BLaER1 treated with 17β-estradiol and CSF1 and Interleukin-3, amounts not matched to agents 10 nM and 100 nM (cell line): ENCODE results near the gene RRP1.

Experiments
- H3K27ac ChIP-seq, 11 experiments: shearing (Covaris generic); formaldehyde crosslinking; 2 replicates each; pipeline ENCODE4 v1.8.1; 2022
- H3K27me3 ChIP-seq, 11 experiments: shearing (Covaris generic); formaldehyde crosslinking; 2 replicates each; pipeline ENCODE4 v1.8.1; 2022
- H3K36me3 ChIP-seq, 11 experiments: shearing (Covaris generic); formaldehyde crosslinking; 2 replicates each; pipeline ENCODE4 v1.8.1; 2022
- H3K4me1 ChIP-seq, 10 experiments: shearing (Covaris generic); formaldehyde crosslinking; 2 replicates each; pipeline ENCODE4 v1.8.1; 2022
- H3K4me2 ChIP-seq, 11 experiments: shearing (Covaris generic); formaldehyde crosslinking; 2 replicates each; pipeline ENCODE4 v1.8.1; 2022
- H3K4me3 ChIP-seq, 10 experiments: shearing (Covaris generic); formaldehyde crosslinking; 2 replicates each; pipeline ENCODE4 v1.8.1; 2022
- H3K9ac ChIP-seq, 11 experiments: shearing (Covaris generic); formaldehyde crosslinking; 2 replicates each; pipeline ENCODE4 v1.8.1; 2022
- H3K9me3 ChIP-seq, 11 experiments: shearing (Covaris generic); formaldehyde crosslinking; replicated peaks in 1 of 11; 2 replicates each; pipeline ENCODE4 v1.8.1; 2022
- H4K20me1 ChIP-seq, 11 experiments: shearing (Covaris generic); formaldehyde crosslinking; 2 replicates each; pipeline ENCODE4 v1.8.1; 2022
- Cebpa-rat ChIP-seq, 11 experiments: shearing (Covaris generic); IDR thresholded peaks; 2 replicates each; pipeline ENCODE4 v1.8.1; 2022

The RRP1 gene

GRCh38 chr21:43748622-43749021 lies 40.8 kb upstream of the RRP1 start:
- Histone ChIP-seq H3K9me3 (peaks cover 0 to 2% (median 0%) of the 10 kb centered on the region in 11 experiments; a peak in 1 of 22 replicates), H3K4me2 (peak overlapping the region in 9 of 11 experiments; percentile 26 to 77 (median 68); a peak in 18 of 22 replicates), H3K4me1 (peaks cover 0 to 30% (median 25%) of the 10 kb centered on the region in 10 experiments; a peak in 16 of 20 replicates), H3K27me3 (no peaks in the 10 kb centered on the region), H3K4me3 (no peak overlapping the region), H4K20me1 (peaks cover 0 to 98% (median 52%) of the 10 kb centered on the region in 11 experiments; a peak in 17 of 22 replicates), H3K9ac (no peak overlapping the region), H3K27ac (peak overlapping the region in 1 of 11 experiments; percentile 3; a peak in 1 of 22 replicates), H3K36me3 (peaks cover 26 to 100% (median 98%) of the 10 kb centered on the region in 11 experiments; a peak in 21 of 22 replicates)
- TF ChIP-seq Cebpa-rat (IDR thresholded peaks at IDR 0.05) = no peak

- peaks cover 0 to 13% (median 3%) of the 10 kb centered on the region in 11 experiments; a peak in 9 of 22 replicates for H3K9me3 ChIP-seq
- no peak for TF ChIP-seq Cebpa-rat (IDR thresholded peaks at IDR 0.05)
- H3K9ac ChIP-seq = peak overlapping the region in 4 of 11 experiments; percentile 5 to 41 (median 16); a peak in 1 of 22 replicates
- peak overlapping the region in 8 of 11 experiments; percentile 52 to 77 (median 69); a peak in 16 of 22 replicates for H3K4me2 ChIP-seq
- peak overlapping the region in 2 of 11 experiments; percentile 16 to 23; a peak in 1 of 22 replicates for H3K27ac ChIP-seq
- H4K20me1 ChIP-seq = peaks cover 0 to 98% (median 46%) of the 10 kb centered on the region in 11 experiments; a peak in 17 of 22 replicates
- H3K36me3 ChIP-seq = peaks cover 26 to 100% (median 98%) of the 10 kb centered on the region in 11 experiments; a peak in 21 of 22 replicates
- no peak overlapping the region for H3K4me3 ChIP-seq
- peaks cover 0 to 30% (median 25%) of the 10 kb centered on the region in 10 experiments; a peak in 16 of 20 replicates for H3K4me1 ChIP-seq
- no peaks in the 10 kb centered on the region for H3K27me3 ChIP-seq
Measured at GRCh38 chr21:43749651-43750262, 39.6 kb upstream of the RRP1 start.

GRCh38 chr21:43750339-43751033 lies 38.9 kb upstream of the RRP1 start:
- Histone ChIP-seq H3K9me3 (peaks cover 0 to 15% (median 3%) of the 10 kb centered on the region in 11 experiments; a peak in 9 of 22 replicates), H3K27me3 (no peaks in the 10 kb centered on the region), H3K27ac (no peak overlapping the region), H3K4me3 (no peak overlapping the region), H4K20me1 (peaks cover 0 to 99% (median 48%) of the 10 kb centered on the region in 11 experiments; a peak in 17 of 22 replicates), H3K4me2 (peak overlapping the region in 6 of 11 experiments; percentile 64 to 77 (median 72); a peak in 10 of 22 replicates), H3K36me3 (peaks cover 26 to 100% (median 98%) of the 10 kb centered on the region in 11 experiments), H3K9ac (no peak overlapping the region), H3K4me1 (peaks cover 0 to 30% (median 25%) of the 10 kb centered on the region in 10 experiments; a peak in 16 of 20 replicates)
- TF ChIP-seq Cebpa-rat (IDR thresholded peaks at IDR 0.05) = no peak

- Histone ChIP-seq H3K36me3 (peaks cover 29 to 100% (median 98%) of the 10 kb centered on the region in 11 experiments), H3K27me3 (no peaks in the 10 kb centered on the region), H3K4me3 (no peak overlapping the region), H3K9me3 (peaks cover 0 to 15% (median 3%) of the 10 kb centered on the region in 11 experiments; a peak in 9 of 22 replicates), H3K4me1 (peaks cover 9 to 35% (median 31%) of the 10 kb centered on the region in 10 experiments), H3K9ac (no peak overlapping the region), H3K27ac (no peak overlapping the region), H3K4me2 (no peak overlapping the region), H4K20me1 (peaks cover 0 to 99% (median 57%) of the 10 kb centered on the region in 11 experiments; a peak in 17 of 22 replicates)
- TF ChIP-seq Cebpa-rat (IDR thresholded peaks at IDR 0.05) = no peak
Measured at GRCh38 chr21:43751955-43752591, 37.3 kb upstream of the RRP1 start.

GRCh38 chr21:43752758-43753438 lies 36.5 kb upstream of the RRP1 start:
- H3K9ac ChIP-seq = no peak overlapping the region
- H3K4me2 ChIP-seq = no peak overlapping the region
- peaks cover 0 to 99% (median 57%) of the 10 kb centered on the region in 11 experiments; a peak in 18 of 22 replicates for H4K20me1 ChIP-seq
- no peak overlapping the region for H3K27ac ChIP-seq
- no peaks in the 10 kb centered on the region for H3K27me3 ChIP-seq
- H3K36me3 ChIP-seq = peaks cover 31 to 100% (median 98%) of the 10 kb centered on the region in 11 experiments
- no peak for TF ChIP-seq Cebpa-rat (IDR thresholded peaks at IDR 0.05)
- peaks cover 18 to 40% (median 36%) of the 10 kb centered on the region in 10 experiments for H3K4me1 ChIP-seq
- H3K4me3 ChIP-seq = no peak overlapping the region
- peaks cover 0 to 15% (median 3%) of the 10 kb centered on the region in 11 experiments; a peak in 9 of 22 replicates for H3K9me3 ChIP-seq

- Histone ChIP-seq H3K27ac (no peak overlapping the region), H3K9ac (no peak overlapping the region), H4K20me1 (peaks cover 0 to 100% (median 55%) of the 10 kb centered on the region in 11 experiments; a peak in 18 of 22 replicates), H3K4me3 (no peak overlapping the region), H3K4me2 (no peak overlapping the region), H3K4me1 (peaks cover 23 to 40% (median 37%) of the 10 kb centered on the region in 10 experiments), H3K36me3 (peaks cover 31 to 100% (median 98%) of the 10 kb centered on the region in 11 experiments), H3K27me3 (no peaks in the 10 kb centered on the region), H3K9me3 (peaks cover 0 to 15% (median 3%) of the 10 kb centered on the region in 11 experiments; a peak in 9 of 22 replicates)
- no peak for TF ChIP-seq Cebpa-rat (IDR thresholded peaks at IDR 0.05)
Measured at GRCh38 chr21:43753439-43753799, 36.0 kb upstream of the RRP1 start.

GRCh38 chr21:43754948-43755781 lies 34.2 kb upstream of the RRP1 start:
- Histone ChIP-seq H3K9ac (no peak overlapping the region), H3K4me1 (peaks cover 11 to 32% (median 22%) of the 10 kb centered on the region in 10 experiments), H4K20me1 (peaks cover 0 to 99% (median 44%) of the 10 kb centered on the region in 11 experiments; a peak in 18 of 22 replicates), H3K27ac (no peak overlapping the region), H3K9me3 (peaks cover 0 to 15% (median 3%) of the 10 kb centered on the region in 11 experiments; a peak in 9 of 22 replicates), H3K4me3 (no peak overlapping the region), H3K4me2 (no peak overlapping the region), H3K27me3 (no peaks in the 10 kb centered on the region), H3K36me3 (peaks cover 31 to 100% (median 98%) of the 10 kb centered on the region in 11 experiments)
- TF ChIP-seq Cebpa-rat (IDR thresholded peaks at IDR 0.05) = no peak
